GM20000 (cell line): Measurements from ENCODE around the gene EPHA7.

Experiments
- DNase-seq: peaks from one replicate; pipeline ENCODE4 v3.0.0; 2012; ENCODE audit warnings: low spot score
- TF ChIP-seq, protein P1 (sequence below): IDR thresholded peaks from 2 replicates; pipeline ENCODE4 v1.5.1; 2012; ENCODE audit warnings: mild to moderate bottlenecking, control low read depth; ENCODE audit errors: extremely low read depth, missing control alignments

EPHA7 gene

DNA sequence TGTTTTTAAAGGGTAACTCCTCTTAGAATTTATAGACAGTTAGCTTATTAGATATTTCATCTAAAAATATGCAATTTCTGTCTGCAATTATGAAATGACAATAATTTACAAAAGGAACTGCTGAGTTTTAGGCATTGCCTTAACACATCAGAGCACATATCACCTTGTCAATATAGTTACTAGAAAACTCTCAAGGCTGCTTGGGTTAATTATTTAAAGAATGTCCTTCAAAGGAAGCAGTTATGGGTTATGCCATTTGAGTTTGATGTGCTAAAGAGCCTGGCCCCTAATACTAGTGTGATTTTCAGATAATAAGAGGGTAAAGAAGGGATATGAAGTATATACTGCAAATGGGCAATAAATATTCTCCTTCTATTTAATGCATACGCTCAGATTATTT lies 192.5 kb downstream of the EPHA7 start:
- TF ChIP-seq, protein P1, sequence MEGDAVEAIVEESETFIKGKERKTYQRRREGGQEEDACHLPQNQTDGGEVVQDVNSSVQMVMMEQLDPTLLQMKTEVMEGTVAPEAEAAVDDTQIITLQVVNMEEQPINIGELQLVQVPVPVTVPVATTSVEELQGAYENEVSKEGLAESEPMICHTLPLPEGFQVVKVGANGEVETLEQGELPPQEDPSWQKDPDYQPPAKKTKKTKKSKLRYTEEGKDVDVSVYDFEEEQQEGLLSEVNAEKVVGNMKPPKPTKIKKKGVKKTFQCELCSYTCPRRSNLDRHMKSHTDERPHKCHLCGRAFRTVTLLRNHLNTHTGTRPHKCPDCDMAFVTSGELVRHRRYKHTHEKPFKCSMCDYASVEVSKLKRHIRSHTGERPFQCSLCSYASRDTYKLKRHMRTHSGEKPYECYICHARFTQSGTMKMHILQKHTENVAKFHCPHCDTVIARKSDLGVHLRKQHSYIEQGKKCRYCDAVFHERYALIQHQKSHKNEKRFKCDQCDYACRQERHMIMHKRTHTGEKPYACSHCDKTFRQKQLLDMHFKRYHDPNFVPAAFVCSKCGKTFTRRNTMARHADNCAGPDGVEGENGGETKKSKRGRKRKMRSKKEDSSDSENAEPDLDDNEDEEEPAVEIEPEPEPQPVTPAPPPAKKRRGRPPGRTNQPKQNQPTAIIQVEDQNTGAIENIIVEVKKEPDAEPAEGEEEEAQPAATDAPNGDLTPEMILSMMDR: no peak
- DNase-seq: no peak

DNA sequence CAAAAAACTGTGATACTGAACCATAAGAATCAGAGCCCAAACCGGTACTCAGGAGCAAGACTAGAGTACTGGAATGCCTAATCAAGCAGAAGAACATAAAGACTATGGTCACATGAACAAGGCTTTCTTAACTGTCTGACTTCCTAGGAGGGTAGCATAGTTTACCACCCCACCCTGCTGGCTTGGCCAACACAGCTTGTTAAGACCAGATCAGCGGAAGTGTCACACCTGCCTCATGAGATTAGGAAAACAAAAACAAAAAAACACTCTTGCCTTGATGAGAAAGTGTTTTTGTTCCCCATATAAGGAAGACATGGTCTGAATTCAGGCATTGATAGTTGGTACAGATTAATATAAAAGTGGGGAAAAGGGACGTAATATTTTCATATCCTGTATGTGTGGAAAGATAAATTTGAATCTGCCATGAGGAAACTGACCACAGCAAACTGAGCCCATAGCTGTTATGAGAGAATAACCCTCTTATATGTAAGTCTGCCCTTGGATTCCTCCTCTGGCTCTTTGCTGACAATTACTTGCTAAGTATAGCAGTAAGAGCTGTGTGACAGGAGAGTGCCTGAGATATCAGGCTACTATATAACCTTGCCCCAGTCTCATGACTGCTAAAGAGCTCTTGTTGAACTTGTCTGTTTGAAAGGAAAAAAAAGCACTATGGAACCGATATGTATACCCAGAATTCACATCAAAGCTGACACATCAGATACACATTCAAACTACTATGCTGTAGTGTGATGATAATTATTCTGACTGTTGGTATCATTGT lies 197.1 kb downstream of the EPHA7 start:
- TF ChIP-seq, protein P1: no peak
- no peak for DNase-seq

DNA sequence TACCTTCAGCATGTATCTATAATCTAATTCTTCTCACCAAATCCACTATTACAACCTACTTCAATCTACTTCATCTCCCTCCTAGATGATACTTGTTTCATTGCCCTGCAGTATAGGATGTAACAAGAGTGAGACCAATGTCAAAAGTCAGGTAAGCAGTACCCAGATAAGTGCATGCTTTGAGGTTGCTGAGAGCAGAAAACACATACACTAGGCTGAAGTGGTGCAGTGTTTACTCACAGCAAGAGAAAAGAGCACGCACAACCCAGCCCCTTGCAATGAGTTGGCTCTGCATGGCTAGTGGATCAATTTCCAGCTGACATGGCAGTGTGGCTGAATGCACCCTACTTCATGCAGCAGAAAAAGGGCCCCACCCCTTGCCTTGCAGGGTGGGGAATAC lies 199.9 kb downstream of the EPHA7 start:
- TF ChIP-seq, protein P1: no peak
- DNase-seq: no peak

DNA sequence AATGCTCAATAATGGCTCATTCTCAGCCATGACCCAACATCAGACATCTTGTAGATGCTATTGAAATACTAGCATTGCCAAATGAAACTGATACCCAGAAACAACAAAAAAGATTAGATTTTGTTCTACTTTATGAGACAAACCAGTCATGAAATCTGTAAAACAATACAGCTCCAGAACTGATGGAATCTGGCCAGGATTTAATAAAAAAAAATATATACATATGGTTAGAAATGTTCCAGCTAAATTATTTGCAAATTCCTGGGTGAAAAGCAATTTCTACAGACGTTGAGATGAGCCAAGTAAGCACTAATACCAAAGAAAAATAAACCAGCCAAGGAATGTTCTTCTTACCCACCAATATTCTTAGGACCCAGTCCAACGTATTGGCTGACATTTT lies 201.3 kb downstream of the EPHA7 start:
- TF ChIP-seq, protein P1: no peak

DNA sequence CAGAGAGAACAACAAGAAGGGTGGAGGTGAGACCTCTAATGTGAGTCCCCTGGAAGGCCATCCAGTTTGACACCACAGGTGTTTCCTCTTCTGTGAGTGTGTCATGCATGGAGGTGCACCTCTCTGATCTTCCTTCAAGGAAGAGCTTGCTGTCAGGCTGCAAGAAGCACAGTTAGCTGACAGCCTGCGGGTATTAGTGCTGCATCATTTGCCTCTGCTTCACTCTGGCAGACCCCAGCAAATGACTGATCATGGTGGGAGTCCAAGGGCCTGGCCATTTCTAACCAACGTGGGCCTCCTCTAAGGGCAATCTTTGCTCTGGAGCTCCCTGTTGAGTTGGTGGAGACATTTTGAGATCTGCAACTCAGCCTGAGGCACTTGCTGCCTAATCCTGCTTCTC lies 206.3 kb downstream of the EPHA7 start:
- TF ChIP-seq, protein P1: no peak
- no peak for DNase-seq

More for the DNA sequence above, 201.3 kb downstream of the EPHA7 start:
- no peak for DNase-seq

DNA sequence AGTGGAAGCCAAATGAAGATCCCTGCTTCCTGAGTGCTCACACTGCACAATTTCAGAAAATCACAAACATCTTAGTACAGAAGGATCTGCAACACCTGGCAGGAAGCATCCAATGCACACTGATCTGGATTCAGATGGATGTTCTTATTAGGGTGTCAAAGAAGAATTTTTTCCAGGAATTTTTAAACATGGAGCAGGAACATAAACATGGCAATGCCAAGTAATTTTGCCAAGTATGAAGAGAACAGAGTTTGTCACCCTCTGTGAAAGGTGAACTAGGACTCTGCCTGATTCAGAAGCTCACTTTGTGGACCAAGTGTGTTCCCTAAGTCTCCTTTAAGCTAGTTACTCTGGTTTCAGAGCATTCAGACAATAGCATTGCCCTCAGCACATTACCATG lies 208.5 kb downstream of the EPHA7 start:
- no peak for DNase-seq

DNA sequence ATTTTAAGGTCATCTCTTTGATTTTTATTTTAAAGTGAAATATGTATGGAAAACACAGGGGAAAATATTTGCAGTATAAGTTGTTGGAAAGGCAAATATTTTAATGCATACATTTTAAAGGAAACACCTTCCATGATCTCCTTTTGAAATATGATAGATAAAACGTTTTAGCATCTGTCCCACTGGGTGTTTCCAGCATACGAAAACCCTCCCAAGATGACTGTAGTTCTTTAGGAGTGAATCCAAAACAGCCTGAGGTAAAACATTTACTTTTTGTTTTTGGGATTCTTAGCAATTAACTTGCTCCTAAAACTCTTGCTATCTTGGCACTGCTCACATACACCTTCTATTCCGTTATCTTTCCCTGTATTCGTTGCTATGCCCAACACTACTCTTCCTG lies 210.0 kb downstream of the EPHA7 start:
- TF ChIP-seq, protein P1: no peak
- DNase-seq: no peak

More for the DNA sequence above, 208.5 kb downstream of the EPHA7 start:
- TF ChIP-seq, protein P1: no peak
